Natural killer cell (primary cell): ENCODE results near the gene KIAA2012. TPM values are rescaled to one million over a fixed set of nuclear protein-coding genes. Genes with fewer than 3 reads are reported as not detected.

ENCODE experiments used
- total RNA-seq, 4 donors: library from RNA; stranded (reverse); fragments of 120-200 nt in 1 of 4; gene quantifications; one replicate each; pipeline versions ENCODE4 v1.2.3 to v1.2.4, GENCODE V29; 2013 to 2022

The KIAA2012 gene
- total RNA-seq, 3 donors from 2014 or later (not counting 1 experiment from before 2014, with no cell fraction given): not detected

Other genes starting within 250 kb of the KIAA2012 start
- gene FZD7, start 39.4 kb upstream of the KIAA2012 start, total RNA-seq: 1 to 10 TPM in 1 of 3 donors, under 1 TPM in 1, not detected in 1; 0.27 to 1.6 TPM
- 10 to 100 TPM; 70.1 to 84.1 (median 70.7) TPM for gene SUMO1, start 165.3 kb downstream of the KIAA2012 start, total RNA-seq
- gene NOP58, start 192.5 kb downstream of the KIAA2012 start, total RNA-seq: 100 to 1,000 TPM; 122 to 155 (median 124) TPM